GM12873 (cell line): ENCODE data around the gene C10orf95.

Experiments used
- TF ChIP-seq, protein P1 (sequence below): IDR thresholded peaks from 2 replicates; pipeline ENCODE4 v1.5.1; 2012; ENCODE audit warnings: low read depth, mild to moderate bottlenecking, moderate library complexity, low read length, control low read depth; ENCODE audit not compliant: insufficient read depth; ENCODE audit errors: missing control alignments

The C10orf95 gene

DNA sequence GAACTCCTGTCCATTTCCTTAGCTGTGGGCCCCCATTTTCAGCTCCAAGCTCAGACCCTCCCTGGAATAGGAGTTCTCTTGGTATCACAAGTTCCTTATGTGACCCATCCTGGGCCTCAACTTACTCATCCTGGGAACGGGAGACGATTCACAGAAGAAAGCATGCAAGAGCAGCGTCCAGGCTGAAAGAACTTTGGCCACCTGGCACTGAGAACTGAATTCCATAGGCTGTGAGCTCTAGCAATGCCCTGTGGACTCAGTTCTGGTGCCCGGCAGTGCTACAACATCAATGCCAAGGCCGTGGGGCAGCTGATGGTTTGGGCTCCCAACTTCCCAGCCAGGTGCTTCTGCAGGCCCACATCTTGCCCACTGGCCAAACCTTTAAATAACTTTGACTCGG is 15.0 kb downstream of the C10orf95 start:
- TF ChIP-seq, protein P1, sequence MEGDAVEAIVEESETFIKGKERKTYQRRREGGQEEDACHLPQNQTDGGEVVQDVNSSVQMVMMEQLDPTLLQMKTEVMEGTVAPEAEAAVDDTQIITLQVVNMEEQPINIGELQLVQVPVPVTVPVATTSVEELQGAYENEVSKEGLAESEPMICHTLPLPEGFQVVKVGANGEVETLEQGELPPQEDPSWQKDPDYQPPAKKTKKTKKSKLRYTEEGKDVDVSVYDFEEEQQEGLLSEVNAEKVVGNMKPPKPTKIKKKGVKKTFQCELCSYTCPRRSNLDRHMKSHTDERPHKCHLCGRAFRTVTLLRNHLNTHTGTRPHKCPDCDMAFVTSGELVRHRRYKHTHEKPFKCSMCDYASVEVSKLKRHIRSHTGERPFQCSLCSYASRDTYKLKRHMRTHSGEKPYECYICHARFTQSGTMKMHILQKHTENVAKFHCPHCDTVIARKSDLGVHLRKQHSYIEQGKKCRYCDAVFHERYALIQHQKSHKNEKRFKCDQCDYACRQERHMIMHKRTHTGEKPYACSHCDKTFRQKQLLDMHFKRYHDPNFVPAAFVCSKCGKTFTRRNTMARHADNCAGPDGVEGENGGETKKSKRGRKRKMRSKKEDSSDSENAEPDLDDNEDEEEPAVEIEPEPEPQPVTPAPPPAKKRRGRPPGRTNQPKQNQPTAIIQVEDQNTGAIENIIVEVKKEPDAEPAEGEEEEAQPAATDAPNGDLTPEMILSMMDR: no peak

DNA sequence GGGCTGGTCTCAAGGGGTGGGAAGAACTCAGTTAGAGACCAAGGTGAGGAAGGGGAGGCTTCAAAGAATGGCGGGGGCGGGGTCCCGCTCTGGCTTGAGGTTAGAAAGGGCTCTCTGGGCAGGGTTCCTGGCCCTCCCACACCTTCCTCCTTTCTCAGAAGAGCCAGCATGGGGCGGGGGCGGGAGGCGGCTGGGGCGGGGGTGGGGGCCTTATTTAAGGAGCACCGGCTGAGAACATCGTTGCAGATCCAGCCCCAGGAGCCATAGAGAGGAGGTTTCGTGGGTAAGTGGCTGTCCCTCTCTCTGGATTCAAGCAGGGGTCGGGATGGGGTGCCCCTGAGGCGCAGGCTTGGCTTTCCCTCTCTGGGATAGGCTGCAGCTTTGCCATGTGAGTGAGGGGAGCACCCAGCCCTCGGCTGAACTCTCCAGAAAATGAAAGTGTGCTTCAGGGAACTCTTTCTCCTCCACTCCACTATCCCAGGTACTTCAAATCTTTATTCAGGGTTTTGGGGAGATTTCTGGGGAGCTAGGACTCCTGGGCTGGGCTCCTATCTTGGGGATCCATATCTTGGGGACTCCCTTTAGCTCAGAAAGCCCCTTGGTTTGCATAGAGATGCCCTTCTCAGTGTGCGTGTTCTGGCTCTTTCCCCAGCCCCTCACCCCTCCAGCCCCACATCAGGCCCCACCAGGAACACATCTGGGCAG is 15.7 kb downstream of the C10orf95 start:
- TF ChIP-seq, protein P1: no peak

DNA sequence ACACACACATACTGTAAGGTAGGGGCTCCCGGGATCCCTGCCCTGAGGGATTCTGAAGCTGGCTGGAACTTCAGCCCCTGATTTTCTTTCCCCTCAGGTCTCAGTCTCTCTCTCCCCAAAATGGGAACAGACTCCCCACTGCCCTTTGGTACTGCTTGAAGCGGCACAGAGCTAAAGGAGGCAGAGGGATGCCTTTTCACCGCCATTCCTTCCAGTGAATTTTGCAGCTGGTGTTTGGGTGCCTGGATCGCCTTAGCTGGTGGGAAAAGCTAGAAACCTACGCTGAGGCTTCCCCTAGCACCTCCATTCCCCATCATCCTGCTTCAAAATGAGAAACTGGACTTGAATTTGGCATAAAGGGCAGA is 16.2 kb downstream of the C10orf95 start:
- TF ChIP-seq, protein P1: no peak

DNA sequence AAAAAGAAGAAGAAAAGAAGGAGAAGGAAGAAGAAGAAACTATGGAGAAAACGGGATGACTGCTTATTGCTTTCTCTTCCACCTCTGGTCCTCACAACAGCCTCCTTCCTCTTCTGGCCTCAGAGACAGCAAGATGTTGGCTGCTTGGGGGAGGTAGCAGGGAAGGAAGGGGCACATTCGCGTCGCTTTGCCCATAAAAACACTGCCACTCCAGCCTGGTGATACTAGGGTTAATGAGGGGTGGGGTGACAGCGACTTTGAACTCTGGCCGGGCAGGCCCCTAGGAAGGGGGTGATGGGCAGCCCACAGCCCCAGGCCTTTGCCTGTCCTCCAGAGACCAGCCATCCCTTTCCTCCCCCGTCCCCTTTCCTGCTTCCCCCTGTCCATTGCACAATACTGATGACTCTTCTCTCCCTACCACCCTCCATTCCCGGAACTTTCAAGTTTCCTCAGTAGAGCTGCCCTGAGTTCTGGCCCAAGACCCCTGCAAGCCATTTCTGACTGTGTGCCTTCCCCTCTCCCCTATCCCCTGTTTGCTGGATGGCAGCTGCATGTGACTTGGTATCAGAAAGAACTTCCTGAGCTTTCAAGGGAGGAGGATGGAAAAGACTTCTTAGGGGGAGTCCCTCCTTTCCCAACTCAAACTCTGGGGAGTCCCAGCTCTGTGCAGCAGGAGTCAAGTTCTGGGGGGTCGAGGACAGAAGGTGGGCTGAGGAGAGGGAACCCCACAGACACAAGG is 16.8 kb downstream of the C10orf95 start:
- TF ChIP-seq, protein P1: no peak

DNA sequence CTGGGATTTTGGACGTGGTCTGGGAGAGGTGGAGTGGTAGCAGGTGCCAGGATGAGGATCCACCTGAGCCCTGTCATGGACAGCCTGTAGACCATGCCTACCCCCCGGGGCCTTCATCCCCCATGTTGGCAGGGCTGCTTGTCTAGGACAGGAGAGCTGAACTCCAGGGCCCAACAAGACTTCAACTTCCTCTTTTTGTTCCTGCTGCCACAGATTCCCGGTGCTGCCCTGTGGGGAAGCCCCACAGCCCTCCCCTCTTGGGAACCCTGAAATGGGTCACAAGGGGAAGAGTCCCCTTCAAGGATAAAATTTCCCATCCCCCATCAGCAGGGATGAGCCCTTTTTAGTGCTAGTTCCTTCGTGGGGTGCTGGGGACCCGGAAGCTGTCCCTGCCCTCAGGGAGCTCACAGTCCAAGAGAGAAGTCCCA is 17.7 kb downstream of the C10orf95 start:
- TF ChIP-seq, protein P1: no peak

DNA sequence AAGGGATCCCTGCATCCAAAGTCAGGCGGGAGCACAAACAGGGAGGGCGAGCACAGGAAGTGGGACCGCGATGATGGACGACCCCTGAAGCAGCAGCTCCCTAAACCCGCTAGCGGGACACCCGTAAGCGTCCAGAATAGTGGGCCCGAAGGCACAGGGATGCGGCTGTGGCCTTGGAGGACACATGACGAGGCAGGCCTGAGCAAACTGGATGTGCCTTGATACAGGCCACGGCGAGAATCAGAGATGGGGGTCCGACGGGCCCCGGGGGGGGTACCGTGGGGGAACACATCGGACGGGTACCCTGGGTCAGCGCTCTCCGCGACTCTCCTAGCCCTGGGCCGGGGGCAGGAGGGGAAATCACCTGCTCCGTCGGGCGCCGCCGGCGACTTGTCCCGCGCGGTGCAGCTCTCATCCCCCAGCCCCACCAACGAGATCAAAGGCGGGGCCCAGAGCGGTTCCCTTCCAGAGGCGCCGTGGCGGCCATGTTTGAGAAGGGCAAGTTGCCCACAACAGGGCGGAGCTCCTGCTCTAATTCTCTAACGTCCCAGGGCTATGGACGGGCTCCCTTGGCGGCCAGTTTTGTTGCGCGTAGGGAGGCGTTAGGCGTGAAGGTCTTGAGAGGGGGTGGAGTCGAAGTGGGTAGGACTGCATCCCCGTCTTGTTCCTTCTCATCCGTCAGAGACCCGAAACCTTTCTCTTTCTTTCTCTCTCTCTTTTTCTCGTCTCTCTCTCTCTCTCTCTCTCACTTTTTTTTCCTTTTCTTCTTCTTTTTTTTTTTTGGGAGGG is 19.0 kb downstream of the C10orf95 start, which contains the start of gene CUEDC2:
CUEDC2 (minus strand) TSS at position 413 of the 789 bp plus-strand sequence. CDS start 7,386 bp downstream, outside the sequence.
- TF ChIP-seq, protein P1: no peak
